Liver (tissue), 3 donors: ENCODE data around the gene HIPK2.

ENCODE experiments used
- ATF3 ChIP-seq: IDR thresholded peaks from 2 replicates; pipeline ENCODE4 v1.6.1; 2016; ENCODE audit warnings: antibody characterized with exemption
- CTCF ChIP-seq: fragments of 150-350 bp; IDR thresholded peaks from 2 replicates; pipeline ENCODE4 v1.5.1; 2017; ENCODE audit warnings: improper control_type of control experiment, low read depth, low read length; ENCODE audit not compliant: missing input control
- EGR1 ChIP-seq, 2 donors: IDR thresholded peaks; 2 replicates each; pipeline ENCODE4 v1.6.1; 2016 to 2018; ENCODE audit warnings: antibody characterized with exemption in 2 of 2, low read depth in 2 of 2
- FOXA1 ChIP-seq: IDR thresholded peaks from 2 replicates; pipeline ENCODE4 v1.6.1; 2016; ENCODE audit warnings: antibody characterized with exemption
- FOXA2 ChIP-seq: IDR thresholded peaks from 2 replicates; pipeline ENCODE4 v1.6.1; 2016; ENCODE audit warnings: antibody characterized with exemption
- GABPA ChIP-seq, 2 donors: IDR thresholded peaks in 1 of 2; conservative IDR thresholded peaks in 1 of 2; 2 replicates each; pipeline ENCODE4 v1.6.1; 2016; ENCODE audit warnings: antibody characterized with exemption in 2 of 2, mild to moderate bottlenecking in 1 of 2, moderate library complexity in 1 of 2
- JUND ChIP-seq, 2 donors: IDR thresholded peaks; 2 replicates each; pipeline ENCODE4 v1.6.1; 2016; ENCODE audit warnings: antibody characterized with exemption in 2 of 2
- MAX ChIP-seq: IDR thresholded peaks from 2 replicates; pipeline ENCODE4 v1.6.1; 2016; ENCODE audit warnings: antibody characterized with exemption
- RAD21 ChIP-seq, 2 donors: IDR thresholded peaks; 2 replicates each; pipeline ENCODE4 v1.6.1; 2016; ENCODE audit warnings: antibody characterized with exemption in 2 of 2, mild to moderate bottlenecking in 2 of 2
- RXRA ChIP-seq, 2 donors: IDR thresholded peaks; 2 replicates each; pipeline ENCODE4 v1.6.1; 2017 to 2018; ENCODE audit warnings: antibody characterized with exemption in 2 of 2, mild to moderate bottlenecking in 1 of 2
- TAF1 ChIP-seq: conservative IDR thresholded peaks from 2 replicates; pipeline ENCODE4 v1.6.1; 2016; ENCODE audit warnings: antibody characterized with exemption, mild to moderate bottlenecking
- YY1 ChIP-seq: IDR thresholded peaks from 2 replicates; pipeline ENCODE4 v1.6.1; 2016; ENCODE audit warnings: antibody characterized with exemption, mild to moderate bottlenecking
- ZBTB33 ChIP-seq: IDR thresholded peaks from 2 replicates; pipeline ENCODE4 v1.6.1; 2016; ENCODE audit warnings: antibody characterized with exemption
- donor health status: healthy.
- donor health status: healthy.

GRCh38 chr7:139797607-139798006, 19.8 kb upstream of the HIPK2 start:
- no peak for TF ChIP-seq CTCF
- no peak for TF ChIP-seq TAF1
- TF ChIP-seq EGR1 (IDR thresholded peaks at IDR 0.05; ENCODE audit: low read depth in 2 of 2), result no peak
- no peak for TF ChIP-seq MAX
- no peak for TF ChIP-seq RAD21 (IDR thresholded peaks at IDR 0.05)
- TF ChIP-seq RXRA (IDR thresholded peaks at IDR 0.05), result no peak
- no peak for TF ChIP-seq GABPA (IDR thresholded peaks at IDR 0.05 in 1 of 2, conservative IDR thresholded peaks at IDR 0.05 in 1 of 2)
- TF ChIP-seq YY1, result no peak
- TF ChIP-seq FOXA1, result no peak
- TF ChIP-seq JUND (IDR thresholded peaks at IDR 0.05), result no peak
- TF ChIP-seq ATF3, result no peak
- no peak for TF ChIP-seq ZBTB33
- no peak for TF ChIP-seq FOXA2
